Upper lobe of right lung (tissue), 1 donor: ENCODE results near the gene DPP6. TPM values are rescaled to one million over a fixed set of nuclear protein-coding genes. Genes with fewer than 3 reads are reported as not detected.

Experiments used
- ATAC-seq: fragments of 200-7000 bp; cut with Tn5 transposase; one replicate; pipeline ENCODE4 v1.9.1; 2020; ENCODE audit warnings: mild to moderate bottlenecking, moderate library complexity
- DNase-seq: peaks from one replicate; pipeline ENCODE4 v3.0.0-alpha.2; 2020
- H3K27ac ChIP-seq: fragments of 200-600 bp; one replicate; pipeline ENCODE4 v1.8.0; 2022
- H3K27me3 ChIP-seq: fragments of 200-600 bp; one replicate; pipeline ENCODE4 v1.8.0; 2022; ENCODE audit warnings: mild to moderate bottlenecking
- H3K36me3 ChIP-seq: fragments of 200-600 bp; one replicate; pipeline ENCODE4 v1.8.0; 2022
- H3K4me1 ChIP-seq: fragments of 200-600 bp; one replicate; pipeline ENCODE4 v1.8.0; 2022
- H3K4me3 ChIP-seq: fragments of 200-600 bp; one replicate; pipeline ENCODE4 v1.8.0; 2022; ENCODE audit warnings: mild to moderate bottlenecking
- H3K9me3 ChIP-seq: fragments of 200-600 bp; one replicate; pipeline ENCODE4 v1.8.0; 2022
- intact Hi-C: fragments of 100-400 bp; cut with DNase I; formaldehyde crosslinking; loops from one replicate; pipeline ENCODE4 v1.11.0; 2022
- total RNA-seq: library from RNA; stranded (reverse); fragmentation: NEBNext Ultra II Directional; extraction: Animal tissue kit (Norgen Biotek cat#: 25700); gene quantifications from one replicate; pipeline ENCODE4 v1.2.1, GENCODE V29; 2021
- TF ChIP-seq, protein P1 (sequence below): fragments of 200-600 bp; IDR thresholded peaks from one replicate; pipeline ENCODE4 v1.8.0; 2022; ENCODE audit warnings: antibody characterized with exemption
- donor health status: DM: no; HTN: yes; CAD: no; lungs with severe emphysema.

The DPP6 gene
- total RNA-seq, 1 donor from 2014 or later, result 1.6 TPM

DNA sequence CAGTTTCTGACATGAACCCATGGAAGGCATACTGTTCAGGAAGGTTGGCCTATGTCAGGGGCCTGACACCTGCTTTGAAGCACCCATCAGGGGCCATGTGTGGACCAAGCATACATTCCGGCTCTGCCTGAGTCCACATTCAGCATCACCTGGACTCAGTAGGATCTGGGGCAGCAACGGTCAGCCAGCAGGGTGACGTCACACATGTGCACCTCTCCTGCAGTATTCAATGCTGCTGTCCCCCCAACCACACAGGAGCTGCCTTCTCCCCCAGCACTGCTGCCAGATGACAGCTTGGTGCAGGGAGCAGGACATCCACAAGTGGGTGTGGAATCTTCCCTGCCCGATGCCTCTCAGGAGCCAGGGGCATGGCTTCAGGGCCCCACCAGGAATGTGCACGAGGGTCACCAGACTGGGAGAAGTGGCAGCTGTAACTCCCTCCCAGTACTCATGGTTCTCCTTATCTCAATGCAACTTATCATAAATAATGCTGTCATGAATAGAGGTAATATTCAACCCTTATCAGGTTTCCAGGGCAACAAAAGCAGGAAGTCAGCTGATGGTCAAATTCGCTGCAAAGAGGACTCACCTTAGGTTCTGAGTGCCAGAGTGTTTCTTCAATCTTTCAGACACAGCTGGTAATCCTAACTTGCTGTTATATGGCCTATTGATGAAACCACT is 657.8 kb downstream of the DPP6 start:
- intact Hi-C loops, result no loop called here
- H3K4me3 ChIP-seq, result no peak overlapping the region
- no peaks in the 10 kb centered on the region for H3K27me3 ChIP-seq
- no peak overlapping the region for H3K27ac ChIP-seq
- TF ChIP-seq, protein P1, sequence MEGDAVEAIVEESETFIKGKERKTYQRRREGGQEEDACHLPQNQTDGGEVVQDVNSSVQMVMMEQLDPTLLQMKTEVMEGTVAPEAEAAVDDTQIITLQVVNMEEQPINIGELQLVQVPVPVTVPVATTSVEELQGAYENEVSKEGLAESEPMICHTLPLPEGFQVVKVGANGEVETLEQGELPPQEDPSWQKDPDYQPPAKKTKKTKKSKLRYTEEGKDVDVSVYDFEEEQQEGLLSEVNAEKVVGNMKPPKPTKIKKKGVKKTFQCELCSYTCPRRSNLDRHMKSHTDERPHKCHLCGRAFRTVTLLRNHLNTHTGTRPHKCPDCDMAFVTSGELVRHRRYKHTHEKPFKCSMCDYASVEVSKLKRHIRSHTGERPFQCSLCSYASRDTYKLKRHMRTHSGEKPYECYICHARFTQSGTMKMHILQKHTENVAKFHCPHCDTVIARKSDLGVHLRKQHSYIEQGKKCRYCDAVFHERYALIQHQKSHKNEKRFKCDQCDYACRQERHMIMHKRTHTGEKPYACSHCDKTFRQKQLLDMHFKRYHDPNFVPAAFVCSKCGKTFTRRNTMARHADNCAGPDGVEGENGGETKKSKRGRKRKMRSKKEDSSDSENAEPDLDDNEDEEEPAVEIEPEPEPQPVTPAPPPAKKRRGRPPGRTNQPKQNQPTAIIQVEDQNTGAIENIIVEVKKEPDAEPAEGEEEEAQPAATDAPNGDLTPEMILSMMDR, result no peak
- H3K9me3 ChIP-seq, result no peaks in the 10 kb centered on the region
- H3K4me1 ChIP-seq, result no peaks in the 10 kb centered on the region
- ATAC-seq, result no peak
- no peaks in the 10 kb centered on the region for H3K36me3 ChIP-seq
- no peak for DNase-seq

DNA sequence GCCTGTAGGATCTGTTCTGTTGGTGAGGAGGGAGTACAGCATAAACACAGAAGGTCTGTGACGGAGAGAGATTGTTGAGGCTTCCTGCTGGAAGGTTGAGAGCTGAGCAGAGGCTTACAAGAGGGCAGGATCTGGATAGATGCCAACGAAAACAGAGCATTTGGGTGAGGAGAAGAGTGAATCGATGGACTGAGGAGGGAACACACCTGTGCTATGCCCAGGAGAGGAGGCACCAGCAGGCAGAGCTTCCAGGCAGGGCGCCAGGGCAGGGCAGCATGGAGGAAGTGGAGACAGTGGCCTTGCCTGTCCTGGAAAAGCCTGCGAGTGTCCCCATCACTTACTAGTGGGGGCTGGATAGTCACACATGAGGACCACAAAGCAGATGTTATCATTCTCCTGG is 667.8 kb downstream of the DPP6 start:
- no peak overlapping the region for H3K27ac ChIP-seq
- DNase-seq (no peak), ATAC-seq (peak; percentile 16)
- no peaks in the 10 kb centered on the region for H3K36me3 ChIP-seq
- TF ChIP-seq, protein P1, result no peak
- intact Hi-C loops, result no loop called here
- no peaks in the 10 kb centered on the region for H3K9me3 ChIP-seq
- H3K27me3 ChIP-seq, result no peaks in the 10 kb centered on the region
- no peak overlapping the region for H3K4me3 ChIP-seq
- H3K4me1 ChIP-seq, result no peaks in the 10 kb centered on the region

DNA sequence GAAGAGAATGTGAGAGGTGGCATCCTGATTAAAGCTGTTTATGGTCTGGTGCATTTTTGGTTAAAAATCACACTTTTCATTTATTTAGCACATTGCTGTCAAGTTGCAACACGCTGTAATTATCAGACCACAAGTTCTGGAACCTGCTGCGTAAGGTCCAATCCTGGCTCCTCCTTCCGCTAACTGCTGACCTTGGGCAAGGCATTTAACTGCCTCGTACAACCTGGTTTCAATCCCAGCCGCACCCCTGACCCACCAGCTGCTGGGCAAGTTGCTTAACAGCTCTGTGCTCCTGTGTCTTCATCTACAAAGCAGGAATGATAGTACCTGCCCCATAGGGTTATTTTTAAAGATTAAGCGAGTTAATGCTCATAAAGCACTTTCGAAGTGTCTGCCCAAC is 668.9 kb downstream of the DPP6 start:
- ATAC-seq (no peak), DNase-seq (no peak)
- TF ChIP-seq, protein P1, result no peak
- H3K36me3 ChIP-seq, result no peaks in the 10 kb centered on the region
- peaks cover 3% of the 10 kb centered on the region for H3K9me3 ChIP-seq
- intact Hi-C loops, result no loop called here
- no peak overlapping the region for H3K27ac ChIP-seq
- H3K27me3 ChIP-seq, result no peaks in the 10 kb centered on the region
- H3K4me3 ChIP-seq, result no peak overlapping the region
- H3K4me1 ChIP-seq, result no peaks in the 10 kb centered on the region

DNA sequence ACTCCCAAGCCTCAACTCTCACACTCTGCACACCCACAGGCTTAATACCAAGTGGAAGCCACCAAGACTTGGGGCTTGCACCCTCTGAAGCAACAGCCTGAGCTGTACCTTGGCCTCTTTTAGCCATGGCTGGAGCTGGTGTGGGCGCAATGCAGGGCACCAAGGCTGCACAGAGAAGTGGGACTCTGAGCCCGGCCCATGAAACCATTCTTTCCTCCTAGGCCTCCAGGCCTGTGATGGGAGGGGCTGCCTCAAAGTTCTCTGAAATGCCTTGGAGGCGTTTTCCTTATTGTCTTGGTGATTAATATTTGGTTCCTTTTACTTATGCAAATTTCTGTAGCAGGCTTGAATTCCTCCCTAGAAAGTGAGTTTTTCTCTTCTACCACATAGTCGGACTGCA is 674.2 kb downstream of the DPP6 start:
- intact Hi-C loops, result no loop called here
- DNase-seq, result no peak
- Histone ChIP-seq H3K27me3 (no peaks in the 10 kb centered on the region), H3K27ac (no peak overlapping the region), H3K4me1 (no peaks in the 10 kb centered on the region), H3K4me3 (no peak overlapping the region), H3K9me3 (peaks cover 6% of the 10 kb centered on the region), H3K36me3 (no peaks in the 10 kb centered on the region)
- ATAC-seq, result no peak
- TF ChIP-seq, protein P1, result no peak

DNA sequence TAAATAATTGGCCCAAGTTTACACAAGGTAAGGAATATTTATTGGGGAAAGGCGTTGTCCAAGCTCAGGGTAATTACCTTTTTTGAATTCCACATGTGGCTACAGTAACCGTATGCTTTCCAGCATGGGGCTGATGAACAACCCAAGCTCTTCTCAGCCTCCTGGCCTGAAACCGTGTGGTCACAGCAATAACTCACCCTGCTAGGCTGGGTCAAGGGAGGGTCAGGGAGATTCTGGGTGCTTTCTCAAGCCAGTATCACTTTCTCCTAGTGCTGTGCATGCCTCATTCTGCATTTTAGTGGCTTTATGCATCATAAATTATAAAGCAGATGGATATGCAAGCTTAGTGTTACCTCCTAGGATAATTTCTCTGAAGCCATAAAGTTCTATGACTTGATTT is 676.9 kb downstream of the DPP6 start:
- no peaks in the 10 kb centered on the region for H3K27me3 ChIP-seq
- H3K27ac ChIP-seq, result no peak overlapping the region
- H3K4me3 ChIP-seq, result no peak overlapping the region
- intact Hi-C loops, result no loop called here
- H3K36me3 ChIP-seq, result no peaks in the 10 kb centered on the region
- TF ChIP-seq, protein P1, result no peak
- ATAC-seq (no peak), DNase-seq (no peak)
- H3K9me3 ChIP-seq, result peaks cover 6% of the 10 kb centered on the region
- H3K4me1 ChIP-seq, result no peaks in the 10 kb centered on the region

GRCh38 chr7:154735766-154736165 is 683.6 kb downstream of the DPP6 start:
- Histone ChIP-seq H3K27me3 (no peaks in the 10 kb centered on the region), H3K27ac (no peak overlapping the region), H3K9me3 (no peaks in the 10 kb centered on the region), H3K36me3 (no peaks in the 10 kb centered on the region), H3K4me1 (no peaks in the 10 kb centered on the region), H3K4me3 (no peak overlapping the region)
- TF ChIP-seq, protein P1, result no peak
- intact Hi-C loops, result no loop called here
- ATAC-seq, result no peak
- DNase-seq, result no peak
